ENCODE results near the gene FXYD2.
A peak's percentile ranks its signal among the peaks of the same experiment; 100 is the strongest.
"Not testable (repeated sequence)": the region's sequence is repeated elsewhere in the genome, so short reads cannot be mapped to it uniquely, and the experiment has no call there.

The FXYD2 gene

DNA sequence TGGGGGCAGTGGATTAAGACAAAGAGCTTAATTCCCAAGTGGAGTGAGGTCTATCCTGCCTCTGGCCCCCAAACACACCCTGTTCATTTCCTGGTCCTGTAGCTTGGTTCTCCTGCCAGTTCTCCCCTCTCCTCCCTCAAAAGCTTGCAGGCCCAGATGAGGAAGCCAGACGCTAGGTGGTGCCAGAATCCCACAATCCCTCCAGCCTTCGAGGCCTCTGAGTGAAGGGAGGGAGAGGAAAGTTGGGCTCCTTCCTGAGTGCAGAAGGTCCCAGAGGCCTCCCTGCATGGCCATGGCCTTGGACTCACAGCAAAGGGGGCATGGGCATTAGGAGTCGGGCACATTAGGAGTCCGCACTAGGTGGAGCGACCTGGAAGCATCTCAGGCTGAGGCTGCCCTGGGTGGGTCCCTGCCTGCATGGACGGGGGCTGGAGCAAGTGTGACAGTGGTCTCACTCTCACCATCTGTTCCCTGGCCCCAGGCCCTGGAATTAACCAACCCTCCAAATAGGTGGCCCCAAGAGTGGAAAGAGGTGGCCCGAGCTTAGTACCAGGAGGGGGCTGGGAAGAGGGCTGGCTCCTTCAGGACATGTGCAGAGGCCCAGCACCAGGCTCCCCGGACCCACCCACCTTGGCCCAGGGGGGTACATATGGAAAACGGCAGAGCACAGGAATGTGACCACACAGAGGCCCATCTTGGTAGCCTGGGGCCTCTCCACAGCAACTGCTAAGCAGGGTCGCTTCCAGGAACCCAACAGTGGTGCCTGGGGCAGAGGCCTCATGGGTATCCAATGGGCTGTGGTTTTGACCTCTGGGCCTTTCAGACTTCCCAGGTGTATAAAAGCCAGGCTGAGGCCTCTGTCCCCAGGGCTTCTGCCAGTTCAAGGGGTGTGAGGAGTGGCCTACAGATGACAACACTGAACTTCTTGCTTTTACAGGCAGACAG lies 5.2 kb downstream of the FXYD2 start:
- DNase-seq, result no peak

DNA sequence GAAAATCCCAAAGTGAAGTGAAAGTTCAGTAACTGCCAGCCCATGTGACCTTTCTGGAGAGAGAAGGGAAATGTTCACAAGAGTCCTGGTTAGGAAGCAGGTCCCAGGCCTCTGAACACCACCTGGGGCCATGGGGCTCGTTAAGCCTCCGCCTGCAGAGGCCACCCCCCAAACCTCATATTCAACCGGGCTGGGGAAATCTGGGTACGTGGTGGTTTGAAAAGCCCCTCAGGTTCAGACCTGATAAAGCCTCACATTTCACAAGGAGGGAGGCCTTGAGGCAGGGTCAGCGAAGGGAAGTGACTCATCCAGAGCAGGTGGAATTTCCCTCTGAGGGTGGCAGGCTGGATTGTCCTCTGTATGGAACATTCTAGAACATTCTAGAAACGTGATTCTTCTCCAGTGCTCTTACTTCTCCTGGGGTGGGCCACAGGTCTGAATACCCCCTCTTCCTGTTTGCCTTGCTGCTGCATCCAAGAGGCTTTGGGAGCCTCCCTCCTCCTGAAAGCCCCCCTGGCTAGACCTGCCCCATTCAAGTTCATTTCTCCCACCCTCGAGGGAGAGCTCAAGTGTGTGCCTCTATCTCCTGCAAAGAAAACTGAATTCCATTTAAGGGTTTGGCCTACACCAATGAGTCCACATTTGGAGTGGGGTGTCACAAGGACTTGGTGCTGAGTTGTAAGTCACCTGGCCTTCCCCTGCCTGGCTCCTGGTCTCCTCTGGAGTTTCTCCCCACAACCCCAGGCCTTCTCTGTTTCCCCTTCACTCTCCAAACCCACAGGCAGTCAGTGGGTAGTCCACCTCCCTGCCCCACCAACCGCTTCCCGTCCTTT lies 6.3 kb downstream of the FXYD2 start:
- no peak for DNase-seq

DNA sequence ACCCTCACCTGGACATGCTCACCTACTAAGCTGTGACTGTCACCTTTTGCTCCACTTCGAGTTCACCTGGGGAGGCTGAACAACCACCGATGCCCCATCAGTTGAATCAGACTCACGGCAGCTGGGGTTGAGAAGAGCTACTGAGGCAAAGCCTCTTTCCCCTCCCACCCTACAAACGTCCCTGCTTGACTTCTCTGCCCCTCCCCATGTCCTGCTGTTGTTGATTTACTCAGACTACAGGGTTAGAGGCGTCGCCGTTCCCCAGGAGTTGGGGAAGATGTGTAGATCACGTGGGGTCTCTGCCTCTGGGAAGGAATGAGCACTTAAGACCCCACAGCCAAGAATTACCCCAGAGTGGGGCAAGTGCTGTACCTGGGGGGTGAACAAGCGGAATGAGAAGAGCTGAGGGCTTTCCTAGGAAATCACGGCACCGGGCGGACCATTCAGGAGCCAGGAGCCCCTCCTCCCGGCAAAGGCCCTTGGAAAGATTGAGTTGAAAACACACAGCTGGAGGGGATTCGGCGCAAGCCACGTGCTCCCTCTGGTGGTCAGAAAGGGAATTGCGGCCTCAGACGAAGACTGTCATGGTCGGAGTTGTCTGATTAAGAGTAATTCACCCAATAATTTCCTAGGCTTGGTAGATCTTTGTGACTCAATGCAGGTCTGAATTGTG lies 7.0 kb downstream of the FXYD2 start:
- peak; percentile 49 for DNase-seq

DNA sequence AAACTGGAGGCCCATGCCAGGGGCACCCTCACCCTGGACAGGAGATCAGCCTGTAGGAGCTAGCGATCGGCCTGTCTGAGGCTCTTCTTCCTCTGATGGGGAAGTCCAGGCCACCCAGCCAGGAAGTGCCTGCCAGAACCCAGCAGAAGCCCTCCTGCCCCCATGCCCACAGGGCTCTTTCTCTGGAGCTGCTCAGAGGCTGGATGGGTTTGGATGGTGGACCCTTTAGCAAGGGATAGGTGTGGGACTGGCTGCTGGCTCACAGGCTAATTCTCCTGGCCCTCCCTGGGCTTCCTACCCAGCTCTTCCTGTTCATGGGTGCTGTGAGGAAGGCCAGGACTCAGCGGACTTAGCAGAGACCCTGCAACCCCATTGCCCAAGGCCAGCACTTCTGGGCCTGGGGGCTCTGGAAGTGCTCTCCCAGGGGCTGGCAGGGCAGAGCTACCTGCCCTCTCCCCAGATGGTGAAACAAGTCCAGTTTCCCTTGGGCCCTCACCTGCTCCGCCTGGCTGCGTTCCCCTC lies 7.6 kb downstream of the FXYD2 start:
- no peak for DNase-seq

DNA sequence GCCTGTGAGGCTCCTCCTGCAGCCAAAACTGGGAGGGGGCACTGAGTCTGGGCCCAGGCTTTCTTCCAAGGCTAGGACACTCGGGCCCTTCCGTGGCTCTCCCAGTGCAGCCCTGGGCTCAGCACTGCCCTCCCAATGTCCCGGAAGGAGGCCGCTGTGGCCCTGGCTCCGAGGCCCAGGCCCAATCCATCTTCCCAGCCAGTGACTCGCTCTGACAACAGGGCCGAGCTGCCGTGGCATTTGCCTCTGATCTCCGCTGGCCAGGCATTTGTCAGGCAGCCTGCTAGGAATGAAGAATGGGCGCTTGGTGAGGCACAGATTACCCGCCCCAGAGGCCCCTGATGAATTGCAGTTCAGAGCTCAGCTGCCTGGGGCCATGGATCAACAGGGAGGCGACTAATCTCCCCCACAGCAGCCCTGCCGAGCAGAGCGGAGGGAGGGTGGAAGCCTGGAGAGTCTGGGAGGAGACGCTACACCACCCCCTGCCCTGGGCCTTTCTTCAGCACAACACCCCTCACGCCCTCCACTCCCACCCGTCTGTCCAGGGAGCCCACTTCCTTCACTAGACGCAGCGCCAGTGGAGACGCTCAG lies 8.3 kb downstream of the FXYD2 start:
- DNase-seq, result no peak

- no peak for DNase-seq
These were observed 9.2 kb downstream of the FXYD2 start for GRCh38 chr11:117815262-117815803.

- DNase-seq, result peak; percentile 92
These were observed 9.7 kb downstream of the FXYD2 start for GRCh38 chr11:117814766-117815261.

DNA sequence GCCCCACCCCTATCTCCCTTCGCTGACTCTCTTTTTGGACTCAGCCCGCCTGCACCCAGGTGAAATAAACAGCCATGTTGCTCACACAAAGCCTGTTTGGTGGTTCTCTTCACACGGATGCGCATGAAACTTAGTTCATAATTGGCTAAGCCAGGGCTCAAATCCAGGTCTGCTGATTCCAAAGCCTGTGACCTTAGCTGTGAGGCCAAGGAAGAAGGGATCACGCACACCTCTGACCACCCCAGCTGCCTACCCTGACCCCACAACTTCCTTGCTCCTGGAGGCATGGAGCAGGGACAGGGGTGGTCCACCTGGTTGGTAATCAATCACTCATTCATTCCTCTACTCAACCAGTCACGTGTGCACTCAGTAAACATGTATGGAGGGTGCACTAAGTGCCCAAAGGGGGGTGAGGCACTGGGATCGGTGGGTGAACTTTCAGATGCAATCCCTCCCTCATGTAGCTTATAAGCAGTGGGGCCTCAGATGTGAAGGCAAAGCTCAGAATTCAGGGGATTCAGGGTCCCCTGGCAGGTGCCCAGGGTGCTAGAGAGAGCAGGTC lies 10.3 kb downstream of the FXYD2 start:
- no peak for DNase-seq

- not testable (repeated sequence) for DNase-seq
These were observed 14.5 kb downstream of the FXYD2 start for GRCh38 chr11:117810056-117810451.

DNA sequence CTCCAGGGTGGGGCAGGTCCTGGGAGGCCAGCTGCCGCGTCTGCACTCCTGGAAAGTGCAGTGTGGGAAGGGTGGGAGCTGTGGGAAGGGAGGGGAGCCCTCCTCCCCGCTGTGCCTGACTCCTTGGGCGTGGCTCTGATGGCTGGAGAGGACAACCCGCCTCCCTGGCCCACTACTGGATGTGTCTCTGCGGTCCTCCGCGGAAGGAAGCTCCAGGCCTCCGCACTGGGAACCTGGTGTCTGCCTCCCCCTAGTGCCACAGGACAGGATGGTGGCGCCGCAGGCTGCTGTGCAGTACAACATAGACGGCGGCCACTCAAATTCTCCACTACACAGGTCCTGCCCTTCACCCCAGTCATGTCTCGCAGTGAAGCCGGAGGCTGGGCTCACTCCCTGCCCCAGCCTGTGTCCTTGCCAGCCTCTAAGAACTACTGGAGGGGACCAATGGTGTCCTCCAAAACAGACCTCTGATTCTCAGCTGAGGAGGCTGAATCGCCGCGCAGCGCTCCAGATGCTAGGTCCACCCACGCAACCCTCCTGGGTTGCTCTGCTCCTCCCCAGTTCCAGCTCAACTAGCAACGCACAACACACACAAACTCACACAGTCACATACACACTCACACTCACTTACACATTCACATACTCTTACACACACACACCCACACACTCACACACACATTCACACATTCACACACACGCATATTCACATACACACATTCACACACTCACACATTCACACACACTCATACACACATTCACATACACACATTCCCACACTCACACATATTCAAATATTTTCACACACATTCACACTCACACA lies 15.1 kb downstream of the FXYD2 start:
- peak; percentile 55 for DNase-seq

- no peak for DNase-seq
These were observed 15.8 kb downstream of the FXYD2 start for GRCh38 chr11:117808784-117809183.

- peak; percentile 16 for DNase-seq
These were observed 16.8 kb downstream of the FXYD2 start for GRCh38 chr11:117807482-117808327.

DNA sequence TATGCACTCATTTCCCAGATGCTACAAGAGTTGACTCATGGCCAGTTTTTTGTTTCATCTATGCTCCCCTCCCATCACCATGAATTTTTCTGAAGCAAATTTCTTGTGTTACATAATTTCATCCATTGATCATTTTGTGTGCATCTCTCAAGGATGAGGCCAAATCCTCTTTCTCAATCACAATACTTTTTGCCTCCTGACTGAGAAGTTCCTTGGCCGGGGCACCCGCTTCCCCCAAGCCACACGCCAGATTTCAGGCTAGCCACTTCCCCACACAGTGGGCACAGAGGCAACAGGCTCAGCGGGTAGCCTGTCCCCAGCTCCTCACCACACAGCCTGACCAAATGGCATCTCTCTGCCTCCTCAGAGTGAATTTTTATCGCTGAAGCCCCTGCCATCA lies 17.7 kb downstream of the FXYD2 start:
- DNase-seq, result no peak

DNA sequence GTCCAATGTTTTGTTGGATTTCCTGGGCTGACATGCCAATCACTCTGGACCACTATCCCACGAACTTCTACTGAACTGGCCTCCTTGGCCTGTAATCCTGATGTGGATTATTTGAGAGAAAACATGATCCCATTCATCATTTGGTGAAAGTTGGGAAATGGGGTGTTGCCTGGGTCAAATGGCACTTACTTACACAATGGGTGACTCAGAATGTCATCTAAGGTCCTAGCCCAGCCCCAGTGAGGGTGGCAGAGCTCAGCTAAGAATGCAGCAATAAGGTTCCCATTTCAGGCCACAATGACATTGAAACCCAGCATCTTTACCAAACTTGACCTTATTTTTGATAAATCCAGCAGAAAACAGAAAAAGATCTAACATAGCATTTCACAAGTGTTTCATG lies 19.5 kb downstream of the FXYD2 start:
- no peak for DNase-seq

DNA sequence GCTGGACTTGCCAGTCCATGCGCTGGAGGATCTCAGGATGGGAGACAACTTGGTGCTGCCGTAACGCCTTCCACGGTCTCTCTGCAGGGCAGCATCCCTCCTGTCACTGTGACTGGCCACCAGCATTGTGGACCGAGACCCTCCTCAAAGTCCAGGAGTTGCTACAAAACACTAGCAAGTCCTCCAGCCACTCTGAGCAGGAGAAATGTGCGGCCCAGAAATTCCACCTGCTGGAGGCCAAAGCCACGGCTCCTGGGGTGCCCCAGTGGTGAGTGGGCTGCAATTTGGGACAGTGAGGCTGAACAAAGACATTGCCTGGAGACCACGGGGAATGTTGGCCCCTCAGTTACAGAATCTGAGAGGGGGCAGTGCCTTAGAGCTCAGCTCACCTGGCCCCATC lies 20.6 kb downstream of the FXYD2 start:
- DNase-seq, result no peak

DNA sequence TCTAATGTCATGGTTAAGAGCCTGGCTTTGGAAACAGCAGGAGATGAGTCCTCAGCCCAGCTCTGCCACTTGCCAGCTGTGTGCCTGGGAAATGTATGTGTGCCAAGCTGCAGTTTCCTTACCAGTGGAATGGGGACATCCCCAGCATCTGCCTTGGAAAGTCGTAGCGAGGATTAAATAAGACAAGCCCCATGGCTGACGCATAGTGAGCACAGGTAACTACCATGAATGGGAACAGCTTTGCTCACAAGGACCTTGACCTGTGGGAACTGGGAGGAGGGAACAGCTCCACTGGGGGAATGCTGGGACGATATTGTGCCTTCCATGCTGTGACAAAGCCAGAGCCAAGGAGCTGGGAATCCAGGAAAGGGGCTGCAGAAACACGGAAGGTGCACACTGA lies 24.9 kb downstream of the FXYD2 start:
- DNase-seq, result no peak

- DNase-seq, result no peak
These were observed 27.5 kb downstream of the FXYD2 start, which contains the start of gene DSCAML1 for GRCh38 chr11:117796872-117797529. Gene DSCAML1 (minus strand): TSS chr11:117797216. CDS start chr11:117797079, 137 bp downstream.

DNA sequence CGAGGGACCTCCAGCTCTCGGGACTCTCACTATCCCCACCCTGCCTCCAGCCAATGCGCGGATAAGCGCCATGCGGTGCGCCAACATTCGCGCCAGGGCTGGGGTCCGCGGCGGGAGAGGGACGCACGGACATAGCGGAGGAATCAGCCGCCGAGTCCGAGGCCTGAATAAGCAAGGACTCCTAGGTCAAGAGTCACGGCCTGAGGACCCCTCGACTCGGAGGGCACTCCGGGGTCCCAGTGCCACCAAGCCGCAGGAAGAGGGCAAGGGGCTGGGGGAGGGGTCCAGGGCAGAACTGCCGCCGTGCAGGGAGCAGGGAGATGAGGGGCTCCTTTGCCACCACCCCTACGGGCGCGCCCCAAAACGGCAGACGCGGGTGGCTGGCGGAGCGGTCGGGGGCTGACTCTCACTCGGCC lies 28.1 kb downstream of the FXYD2 start:
- DNase-seq, result no peak
